ENCODE data around the gene VWA3A.

GRCh38 chr16:22190081-22190775 is 97.9 kb downstream of the VWA3A start:
- TF ChIP-seq CTCF (conservative IDR thresholded peaks at IDR 0.05; ENCODE audit: low read depth, low read length) (no peak), EZH2 (IDR thresholded peaks at IDR 0.05; ENCODE audit: low read length, unreplicated experiment) (no peak)
